GM18868 (cell line): ENCODE results near the gene MYL7.
"Not testable (repeated sequence)": the region's sequence is repeated elsewhere in the genome, so short reads cannot be mapped to it uniquely, and the experiment has no call there.

Experiments
- ATAC-seq: cut with Tn5 transposase; IDR thresholded peaks from one replicate; pipeline ENCODE4 v1.9.1; 2021; ENCODE audit warnings: mild to moderate bottlenecking, moderate library complexity; ENCODE audit not compliant: unreplicated experiment

MYL7 gene

GRCh38 chr7:44172352-44172751, 31.2 kb upstream of the MYL7 start:
- ATAC-seq, result no peak

GRCh38 chr7:44171901-44172300, 30.8 kb upstream of the MYL7 start:
- not testable (repeated sequence) for ATAC-seq

- ATAC-seq, result no peak
These were observed 26.8 kb upstream of the MYL7 start for GRCh38 chr7:44167920-44168319.

GRCh38 chr7:44163591-44163990, 22.5 kb upstream of the MYL7 start:
- no peak for ATAC-seq

- no peak for ATAC-seq
These were observed 21.8 kb upstream of the MYL7 start for GRCh38 chr7:44162785-44163395.

GRCh38 chr7:44162179-44162578, 21.0 kb upstream of the MYL7 start:
- ATAC-seq, result no peak

GRCh38 chr7:44161371-44161770, 20.2 kb upstream of the MYL7 start:
- no peak for ATAC-seq

- no peak for ATAC-seq
These were observed 18.9 kb upstream of the MYL7 start for GRCh38 chr7:44159824-44160630.

- ATAC-seq, result no peak
These were observed 17.9 kb upstream of the MYL7 start for GRCh38 chr7:44158873-44159631.

- no peak for ATAC-seq
These were observed 17.2 kb upstream of the MYL7 start for GRCh38 chr7:44158096-44158872.

- ATAC-seq, result no peak
These were observed 16.3 kb upstream of the MYL7 start for GRCh38 chr7:44157116-44158080.

GRCh38 chr7:44156453-44157010, 15.4 kb upstream of the MYL7 start:
- no peak for ATAC-seq

GRCh38 chr7:44155191-44156185, 14.4 kb upstream of the MYL7 start:
- no peak for ATAC-seq

GRCh38 chr7:44154703-44155102, 13.6 kb upstream of the MYL7 start:
- ATAC-seq, result no peak

GRCh38 chr7:44153948-44154335, 12.8 kb upstream of the MYL7 start:
- no peak for ATAC-seq

- no peak for ATAC-seq
These were observed 12.1 kb upstream of the MYL7 start for GRCh38 chr7:44152971-44153947.

- ATAC-seq, result no peak
These were observed 10.8 kb upstream of the MYL7 start for GRCh38 chr7:44151956-44152355.
